ENCODE data around the gene PLCH1. TPM values are rescaled to one million over a fixed set of nuclear protein-coding genes. Genes with fewer than 3 reads are reported as not detected.

PLCH1 gene
- total and polyA plus RNA-seq, 2 of the 8 experiments (the other 6 are each of a cell fraction or from before 2014, with no cell fraction given): 5.8 to 17.2 TPM

DNA sequence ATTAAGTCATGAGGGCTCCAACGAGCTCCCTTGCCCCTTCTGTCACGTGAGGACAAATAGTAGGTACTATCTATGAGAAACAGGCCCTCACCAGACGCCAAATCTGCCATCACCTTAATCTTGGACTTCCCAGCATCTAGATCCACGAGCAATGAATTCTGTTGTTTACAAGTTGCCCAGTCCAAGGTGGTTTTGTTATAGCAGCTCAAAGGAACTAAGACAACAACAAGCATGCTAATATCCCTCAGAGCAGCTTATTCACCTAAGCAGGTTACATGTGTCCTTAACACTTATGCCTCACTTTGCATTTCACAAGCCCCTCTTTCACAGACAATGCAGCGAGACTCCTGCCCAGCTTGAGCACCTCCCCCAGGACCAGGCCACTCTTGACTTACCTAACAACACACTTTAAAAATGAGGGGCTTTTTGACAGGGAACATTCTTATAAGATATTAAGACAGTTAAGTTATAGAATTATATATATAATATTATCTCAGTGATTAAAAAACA, 219.5 kb downstream of the PLCH1 start:
- Histone ChIP-seq H3K14ac (ENCODE audit: insufficient read length) (no peak overlapping the region), H2BK15ac (ENCODE audit: low read length) (no peak overlapping the region), H4K20me1 (replicated peaks in 1 of 2; ENCODE audit: control insufficient read depth in 1 of 2, insufficient read depth in 2 of 2, low read length in 2 of 2) (no peaks in the 10 kb centered on the region), H3K4me3 (ENCODE audit: extremely low read depth in 1 of 4, insufficient read depth in 2 of 4, low read depth in 3 of 4, low read length in 4 of 4) (no peak overlapping the region), H2BK5ac (ENCODE audit: low read depth, low read length) (no peak overlapping the region), H2BK120ac (replicated peaks; ENCODE audit: low read depth, low read length) (no peak overlapping the region), H3K79me1 (ENCODE audit: low read depth, low read length) (no peaks in the 10 kb centered on the region), H3K27me3 (replicated peaks in 1 of 4; ENCODE audit: control insufficient read depth in 3 of 4, extremely low read depth in 1 of 4, insufficient read depth in 3 of 4, low read length in 3 of 4) (no peaks in the 10 kb centered on the region), H3K9ac (replicated peaks in 1 of 4; ENCODE audit: extremely low read depth in 1 of 4, low read depth in 3 of 4, low read length in 3 of 4) (no peak overlapping the region), H3K27ac (ENCODE audit: low read depth, low read length) (no peak overlapping the region), H3K79me2 (ENCODE audit: control insufficient read depth in 1 of 2, insufficient read depth in 2 of 2, low read length in 2 of 2) (no peaks in the 10 kb centered on the region), H2AK5ac (ENCODE audit: low read depth, low read length) (no peak overlapping the region), H2BK20ac (ENCODE audit: low read length) (no peak overlapping the region), H3K4me2 (ENCODE audit: insufficient read depth in 1 of 2, low read depth in 2 of 2, low read length in 2 of 2) (no peak overlapping the region), H2BK12ac (ENCODE audit: low read depth, low read length) (no peak overlapping the region), H3K4ac (replicated peaks; ENCODE audit: insufficient read length, low read depth, low read length) (no peak overlapping the region), H3K36me3 (ENCODE audit: control insufficient read depth in 2 of 4, insufficient read depth in 4 of 4, low read length in 3 of 4) (peaks cover 0 to 3% (median 1%) of the 10 kb centered on the region in 4 experiments; a peak in 1 of 8 replicates), H3K9me3 (ENCODE audit: insufficient read depth in 2 of 2, low read depth in 1 of 2, low read length in 1 of 2) (no peaks in the 10 kb centered on the region; a peak in 1 of 4 replicates), H3K23me2 (ENCODE audit: low read depth, low read length) (no peaks in the 10 kb centered on the region), H3K18ac (ENCODE audit: extremely low read depth, low read length) (no peak overlapping the region), H4K5ac (ENCODE audit: insufficient read length, low read depth, low read length) (no peak overlapping the region), H3K56ac (replicated peaks; ENCODE audit: insufficient read length, low read depth, low read length) (no peak overlapping the region), H4K8ac (ENCODE audit: extremely low read depth, insufficient read depth, low read length) (no peak overlapping the region), H3K23ac (ENCODE audit: insufficient read length) (no peak overlapping the region), H3K4me1 (replicated peaks in 1 of 4; ENCODE audit: control insufficient read depth in 3 of 4, insufficient read depth in 4 of 4, low read length in 3 of 4) (peaks cover 0 to 6% (median 1%) of the 10 kb centered on the region in 4 experiments; a peak in 2 of 7 replicates), H4K91ac (replicated peaks; ENCODE audit: insufficient read length, low read length) (no peak overlapping the region), H2AFZ (ENCODE audit: low read length) (no peak overlapping the region)
- POLR2A ChIA-PET (ENCODE audit: partially characterized antibody): no interaction called here
- TF ChIP-seq BRCA1 (IDR thresholded peaks at IDR 0.05; ENCODE audit: low read depth, low read length) (no peak), CEBPB (IDR thresholded peaks at IDR 0.05; ENCODE audit: low read depth, low read length) (peak; percentile 56; the same call in 1 of the 2 replicates)
- FAIRE-seq (no peak), DNase-seq (ENCODE audit: low read depth in 1 of 2, low spot score in 2 of 2) (no peak)
- whole genome bisulfite sequencing, 2 experiments (ENCODE audit: extremely low coverage in 1 of 2, insufficient coverage in 1 of 2, insufficient read length in 1 of 2, insufficient replicate concordance in 2 of 2, low coverage in 1 of 2, low lambda C conversion rate in 2 of 2, missing lambda C conversion rate in 1 of 2): 90% methylated on average over 5 of the region's 5 CpGs; no CpG with 5 or more reads in 1 of the 2 experiments
- CTCF ChIA-PET (ENCODE audit: partially characterized antibody): interaction anchor here (1.5 to 1.6 kb wide), 2 partner anchors 74 to 144 kb away, joined by 4 read pairs; no protein-coding TSS in a partner anchor

Measured in H1 (cell line).